ENCODE data around the gene ZNF862. TPM values are rescaled to one million over a fixed set of nuclear protein-coding genes. Genes with fewer than 3 reads are reported as not detected.

ZNF862 gene
- total RNA-seq, 1 experiment from 2014 or later: 42.4 TPM

DNA sequence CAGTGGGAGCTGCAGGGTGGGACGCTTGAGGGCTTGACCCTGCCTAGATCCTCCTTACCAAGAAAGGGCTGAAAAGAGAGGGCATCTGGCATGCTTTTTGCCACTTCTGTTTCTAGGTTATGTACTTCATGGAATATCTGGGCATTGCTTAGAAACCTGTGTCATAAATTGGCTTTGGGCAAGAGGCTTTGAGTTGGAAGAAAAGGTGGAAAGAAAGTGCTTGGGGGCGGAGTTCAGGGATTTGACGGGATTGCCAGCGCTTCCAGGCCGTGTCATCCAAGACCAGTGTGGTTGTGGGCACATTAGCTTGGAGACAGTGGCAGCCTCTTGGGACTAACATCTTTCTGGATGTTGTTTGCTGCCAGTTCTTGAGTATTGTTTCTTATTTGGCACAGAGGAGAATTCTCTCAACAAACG is 825 bp downstream of the ZNF862 start:
- H3K9me3 ChIP-seq (ENCODE audit: insufficient read depth, low read depth): no peaks in the 10 kb centered on the region
- H3K27ac ChIP-seq: no peak overlapping the region
- peak overlapping the region; percentile 99 for H2AFZ ChIP-seq
- POLR2A ChIA-PET (ENCODE audit: unreplicated experiment): no interaction called here
- H3K4me1 ChIP-seq (replicated peaks; ENCODE audit: insufficient read depth): peaks cover 9% of the 10 kb centered on the region
- H3K36me3 ChIP-seq (ENCODE audit: low read depth): no peaks in the 10 kb centered on the region
- H3K4me2 ChIP-seq: peak overlapping the region; percentile 93
- H3K27me3 ChIP-seq (ENCODE audit: insufficient read depth, low read depth): peaks cover 10% of the 10 kb centered on the region
- peak overlapping the region; percentile 99 for H3K4me3 ChIP-seq
- no peak for DNase-seq
- CTCF ChIA-PET: no interaction called here
- no TSS peak for BruUV-seq (replicated peaks)
- TF ChIP-seq, protein P1, sequence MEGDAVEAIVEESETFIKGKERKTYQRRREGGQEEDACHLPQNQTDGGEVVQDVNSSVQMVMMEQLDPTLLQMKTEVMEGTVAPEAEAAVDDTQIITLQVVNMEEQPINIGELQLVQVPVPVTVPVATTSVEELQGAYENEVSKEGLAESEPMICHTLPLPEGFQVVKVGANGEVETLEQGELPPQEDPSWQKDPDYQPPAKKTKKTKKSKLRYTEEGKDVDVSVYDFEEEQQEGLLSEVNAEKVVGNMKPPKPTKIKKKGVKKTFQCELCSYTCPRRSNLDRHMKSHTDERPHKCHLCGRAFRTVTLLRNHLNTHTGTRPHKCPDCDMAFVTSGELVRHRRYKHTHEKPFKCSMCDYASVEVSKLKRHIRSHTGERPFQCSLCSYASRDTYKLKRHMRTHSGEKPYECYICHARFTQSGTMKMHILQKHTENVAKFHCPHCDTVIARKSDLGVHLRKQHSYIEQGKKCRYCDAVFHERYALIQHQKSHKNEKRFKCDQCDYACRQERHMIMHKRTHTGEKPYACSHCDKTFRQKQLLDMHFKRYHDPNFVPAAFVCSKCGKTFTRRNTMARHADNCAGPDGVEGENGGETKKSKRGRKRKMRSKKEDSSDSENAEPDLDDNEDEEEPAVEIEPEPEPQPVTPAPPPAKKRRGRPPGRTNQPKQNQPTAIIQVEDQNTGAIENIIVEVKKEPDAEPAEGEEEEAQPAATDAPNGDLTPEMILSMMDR (conservative IDR thresholded peaks at IDR 0.05): no peak
- no peak for TF ChIP-seq EZH2 (IDR thresholded peaks at IDR 0.05; ENCODE audit: low read depth)
- intact Hi-C loops (cut with micrococcal nuclease; ENCODE audit: unreplicated experiment): loop anchor here (1.0 kb wide), 3 partner anchors 9 to 34 kb away; partner anchors contain the start of gene ATP6V0E2
- H3K9me2 ChIP-seq (ENCODE audit: insufficient read depth): no peaks in the 10 kb centered on the region
- no peaks in the 10 kb centered on the region for H4K20me1 ChIP-seq (ENCODE audit: insufficient read depth)
- H3K79me2 ChIP-seq (ENCODE audit: low read depth): peaks cover 13% of the 10 kb centered on the region; the same call in 1 of the 2 replicates
- peaks cover 3% of the 10 kb centered on the region; the same call in 1 of the 2 replicates for H3F3A ChIP-seq (ENCODE audit: insufficient read depth, low read depth)

DNA sequence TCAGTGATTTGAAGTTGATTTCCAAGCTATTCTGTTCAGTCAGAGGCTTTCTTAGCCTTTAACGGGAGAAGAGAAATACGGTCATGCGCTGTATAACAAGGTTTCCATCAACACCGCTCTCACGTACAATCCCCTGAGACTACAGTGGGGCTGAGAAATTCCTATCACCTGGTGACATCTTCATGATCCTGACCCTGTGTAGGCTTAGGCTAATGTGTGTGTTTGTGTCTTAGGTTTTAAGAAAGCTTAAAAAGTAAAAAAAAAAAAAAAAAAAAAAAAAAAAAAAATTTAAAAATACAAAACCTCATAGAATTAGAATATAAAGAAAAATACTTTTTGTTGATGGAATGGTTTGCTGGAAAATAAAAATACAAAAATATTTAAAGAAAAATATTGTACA is 1.8 kb downstream of the ZNF862 start:
- Histone ChIP-seq H3K27me3 (ENCODE audit: insufficient read depth, low read depth) (peaks cover 5% of the 10 kb centered on the region; the same call in 1 of the 2 replicates), H3K27ac (no peak overlapping the region), H3F3A (ENCODE audit: insufficient read depth, low read depth) (peaks cover 3% of the 10 kb centered on the region; the same call in 1 of the 2 replicates), H3K79me2 (ENCODE audit: low read depth) (peaks cover 13% of the 10 kb centered on the region; the same call in 1 of the 2 replicates), H3K4me1 (replicated peaks; ENCODE audit: insufficient read depth) (peaks cover 9% of the 10 kb centered on the region), H3K4me2 (peak overlapping the region; percentile 93; the same call in 1 of the 2 replicates), H3K9me3 (ENCODE audit: insufficient read depth, low read depth) (no peaks in the 10 kb centered on the region), H4K20me1 (ENCODE audit: insufficient read depth) (no peaks in the 10 kb centered on the region), H3K9me2 (ENCODE audit: insufficient read depth) (no peaks in the 10 kb centered on the region), H2AFZ (no peak overlapping the region), H3K36me3 (ENCODE audit: low read depth) (no peaks in the 10 kb centered on the region), H3K4me3 (no peak overlapping the region)
- intact Hi-C loops (cut with micrococcal nuclease; ENCODE audit: unreplicated experiment): no loop called here
- POLR2A ChIA-PET (ENCODE audit: unreplicated experiment): no interaction called here
- CTCF ChIA-PET: no interaction called here
- DNase-seq: no peak
- TF ChIP-seq, protein P1 (conservative IDR thresholded peaks at IDR 0.05): no peak
- TF ChIP-seq EZH2 (IDR thresholded peaks at IDR 0.05; ENCODE audit: low read depth): no peak
- no TSS peak for BruUV-seq (replicated peaks)

DNA sequence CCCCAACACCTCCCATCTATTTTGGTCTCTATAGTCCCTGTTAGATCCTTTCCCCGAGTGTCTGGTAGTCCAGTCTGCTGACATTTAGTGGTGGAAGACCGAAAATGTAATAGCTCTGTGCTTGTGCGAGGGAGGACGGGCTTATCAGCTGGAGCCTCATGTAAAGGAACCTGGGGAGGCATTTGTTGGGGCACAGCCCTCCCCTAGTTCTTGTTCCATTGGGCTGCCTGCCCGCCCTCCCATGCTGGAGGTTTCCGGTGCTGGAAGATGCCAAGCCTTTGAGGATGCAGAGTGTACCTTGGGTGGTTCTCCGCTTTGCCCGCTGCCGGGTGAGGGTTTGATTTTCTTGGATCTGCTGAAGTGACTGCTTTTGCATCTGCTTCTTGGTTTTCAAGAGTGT is 5.4 kb downstream of the ZNF862 start:
- no peak overlapping the region for H3K27ac ChIP-seq
- no peaks in the 10 kb centered on the region for H3K27me3 ChIP-seq (ENCODE audit: insufficient read depth, low read depth)
- no peak overlapping the region for H3K4me3 ChIP-seq
- H4K20me1 ChIP-seq (ENCODE audit: insufficient read depth): no peaks in the 10 kb centered on the region
- POLR2A ChIA-PET (ENCODE audit: unreplicated experiment): no interaction called here
- H3K36me3 ChIP-seq (ENCODE audit: low read depth): no peaks in the 10 kb centered on the region
- DNase-seq: no peak
- H3K9me2 ChIP-seq (ENCODE audit: insufficient read depth): no peaks in the 10 kb centered on the region
- no peak overlapping the region for H3K4me2 ChIP-seq
- intact Hi-C loops (cut with micrococcal nuclease; ENCODE audit: unreplicated experiment): no loop called here
- H3K9me3 ChIP-seq (ENCODE audit: insufficient read depth, low read depth): no peaks in the 10 kb centered on the region
- no peak overlapping the region for H2AFZ ChIP-seq
- peaks cover 3% of the 10 kb centered on the region; the same call in 1 of the 2 replicates for H3F3A ChIP-seq (ENCODE audit: insufficient read depth, low read depth)
- TF ChIP-seq EZH2 (IDR thresholded peaks at IDR 0.05; ENCODE audit: low read depth): no peak
- TF ChIP-seq, protein P1 (conservative IDR thresholded peaks at IDR 0.05): no peak
- BruUV-seq (replicated peaks): no TSS peak
- H3K4me1 ChIP-seq (replicated peaks; ENCODE audit: insufficient read depth): peaks cover 9% of the 10 kb centered on the region
- H3K79me2 ChIP-seq (ENCODE audit: low read depth): peaks cover 13% of the 10 kb centered on the region; the same call in 1 of the 2 replicates
- CTCF ChIA-PET: no interaction called here
